T follicular helper cell (primary cell): ENCODE data around the gene DCBLD1.

Experiments
- DNase-seq: peaks from one replicate; pipeline ENCODE4 v3.0.0-alpha.2; 2020; ENCODE audit warnings: low read depth

DCBLD1 gene

GRCh38 chr6:117472667-117473066 lies 9.8 kb upstream of the DCBLD1 start:
- DNase-seq = no peak

GRCh38 chr6:117473401-117473800 lies 9.1 kb upstream of the DCBLD1 start:
- no peak for DNase-seq

GRCh38 chr6:117477988-117478852 lies 4.3 kb upstream of the DCBLD1 start:
- no peak for DNase-seq

- no peak for DNase-seq
These were observed 3.6 kb upstream of the DCBLD1 start for GRCh38 chr6:117478853-117479231.

- no peak for DNase-seq
These were observed 1.8 kb upstream of the DCBLD1 start for GRCh38 chr6:117480651-117481050.

GRCh38 chr6:117481278-117481925 lies 1.1 kb upstream of the DCBLD1 start:
- no peak for DNase-seq

- DNase-seq = no peak
These were observed 591 bp upstream of the DCBLD1 start for GRCh38 chr6:117481926-117482239.

- no peak for DNase-seq
These were observed 650 bp downstream of the DCBLD1 start for GRCh38 chr6:117483004-117483644.

GRCh38 chr6:117483645-117484016 lies 1.2 kb downstream of the DCBLD1 start:
- DNase-seq = no peak

GRCh38 chr6:117484052-117484646 lies 1.7 kb downstream of the DCBLD1 start:
- no peak for DNase-seq

GRCh38 chr6:117485433-117485832 lies 3.0 kb downstream of the DCBLD1 start:
- no peak for DNase-seq

- DNase-seq = no peak
These were observed 5.3 kb downstream of the DCBLD1 start for GRCh38 chr6:117487821-117488220.

- DNase-seq = no peak
These were observed 6.5 kb downstream of the DCBLD1 start for GRCh38 chr6:117489003-117489402.

- no peak for DNase-seq
These were observed 9.4 kb downstream of the DCBLD1 start for GRCh38 chr6:117491916-117492315.

- no peak for DNase-seq
These were observed 11.0 kb downstream of the DCBLD1 start for GRCh38 chr6:117493470-117493869.

- no peak for DNase-seq
These were observed 11.8 kb downstream of the DCBLD1 start for GRCh38 chr6:117494283-117494682.

GRCh38 chr6:117494694-117495318 lies 12.3 kb downstream of the DCBLD1 start:
- DNase-seq = no peak

- no peak for DNase-seq
These were observed 13.0 kb downstream of the DCBLD1 start for GRCh38 chr6:117495425-117495824.

GRCh38 chr6:117495869-117496268 lies 13.4 kb downstream of the DCBLD1 start:
- DNase-seq = no peak

GRCh38 chr6:117496383-117496990 lies 14.0 kb downstream of the DCBLD1 start:
- DNase-seq = no peak

- DNase-seq = no peak
These were observed 14.8 kb downstream of the DCBLD1 start for GRCh38 chr6:117497237-117497636.

- DNase-seq = no peak
These were observed 15.7 kb downstream of the DCBLD1 start for GRCh38 chr6:117498159-117498558.
